Measurements from ENCODE around the gene DROSHA.
"Not testable (repeated sequence)": the region's sequence is repeated elsewhere in the genome, so short reads cannot be mapped to it uniquely, and the experiment has no call there.

Gene DROSHA

GRCh38 chr5:31378136-31378535, 153.8 kb downstream of the DROSHA start:
- DNase-seq, result no peak

- DNase-seq, result no peak
These were observed 154.5 kb downstream of the DROSHA start for GRCh38 chr5:31377274-31377946.

DNA sequence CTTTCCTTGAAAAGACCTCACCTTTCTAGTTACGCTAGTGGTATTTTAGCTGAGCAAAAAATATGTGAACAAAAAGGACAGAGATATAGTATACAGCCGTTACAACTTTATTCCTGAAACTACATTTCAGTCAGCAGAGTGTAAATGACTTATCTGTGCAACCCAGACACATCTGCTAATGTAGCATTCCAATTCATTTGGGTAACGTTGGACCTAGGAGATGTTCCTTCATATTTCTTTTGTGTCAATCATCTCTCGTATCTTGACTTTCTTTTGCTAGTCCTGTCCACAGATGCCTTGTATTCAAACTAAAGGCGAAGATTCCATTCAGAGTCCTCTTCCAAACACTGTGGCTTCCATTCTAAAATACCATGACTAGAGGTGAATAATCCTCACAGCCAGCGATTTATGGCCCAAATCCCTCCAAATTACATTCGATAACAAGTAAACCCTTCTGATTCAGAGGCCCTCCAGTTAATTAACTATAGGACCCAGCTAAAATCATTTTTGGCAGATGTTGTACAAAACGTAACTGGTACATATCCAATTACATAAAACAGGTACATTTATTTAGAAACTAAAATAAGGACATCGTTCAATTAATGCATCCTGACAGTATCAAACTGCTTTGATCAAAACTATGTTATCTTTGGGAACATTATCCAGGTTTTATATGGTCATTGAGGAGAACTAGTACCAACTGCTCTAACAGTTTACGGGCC, 155.7 kb downstream of the DROSHA start:
- DNase-seq, result no peak

DNA sequence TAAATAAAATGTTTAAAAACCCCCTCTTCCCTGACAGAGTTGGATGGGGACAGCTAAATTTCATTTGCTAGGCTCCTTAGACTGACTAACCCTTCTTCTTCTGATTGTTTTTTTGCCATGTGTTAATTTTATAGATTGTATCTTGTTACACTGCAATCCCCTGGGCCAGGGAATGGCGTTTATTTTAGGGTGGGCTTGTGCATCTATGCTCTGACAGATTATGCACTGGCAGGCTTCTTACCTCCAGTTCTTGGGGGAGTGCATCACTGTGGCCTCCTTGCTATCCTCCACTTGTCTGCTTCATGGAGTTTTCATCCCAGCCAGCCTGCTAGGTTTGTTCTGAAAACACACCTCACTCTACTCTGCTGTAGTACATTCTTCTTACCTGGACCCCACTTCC, 159.8 kb downstream of the DROSHA start:
- DNase-seq, result no peak

GRCh38 chr5:31366941-31367340, 165.0 kb downstream of the DROSHA start:
- DNase-seq, result no peak

DNA sequence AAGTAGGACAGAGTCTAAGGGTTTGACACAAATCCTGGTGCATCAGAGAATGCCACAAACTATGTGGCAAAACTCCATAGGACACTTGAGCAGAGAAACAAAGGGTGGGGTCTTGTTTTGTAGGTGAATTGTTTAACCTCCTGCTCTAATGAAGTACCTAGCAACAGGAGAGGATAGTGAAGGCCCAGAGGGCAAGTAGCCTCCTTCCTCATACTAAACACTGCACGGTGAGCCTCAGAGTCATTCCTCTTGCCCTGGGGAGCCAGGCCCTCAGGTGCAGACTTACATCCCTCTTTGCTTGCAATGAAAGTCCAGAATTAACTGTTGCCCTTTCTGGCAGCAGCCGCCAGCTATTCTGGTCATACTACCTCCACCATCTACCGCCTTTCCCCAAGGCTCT, 166.1 kb downstream of the DROSHA start:
- no peak for DNase-seq

DNA sequence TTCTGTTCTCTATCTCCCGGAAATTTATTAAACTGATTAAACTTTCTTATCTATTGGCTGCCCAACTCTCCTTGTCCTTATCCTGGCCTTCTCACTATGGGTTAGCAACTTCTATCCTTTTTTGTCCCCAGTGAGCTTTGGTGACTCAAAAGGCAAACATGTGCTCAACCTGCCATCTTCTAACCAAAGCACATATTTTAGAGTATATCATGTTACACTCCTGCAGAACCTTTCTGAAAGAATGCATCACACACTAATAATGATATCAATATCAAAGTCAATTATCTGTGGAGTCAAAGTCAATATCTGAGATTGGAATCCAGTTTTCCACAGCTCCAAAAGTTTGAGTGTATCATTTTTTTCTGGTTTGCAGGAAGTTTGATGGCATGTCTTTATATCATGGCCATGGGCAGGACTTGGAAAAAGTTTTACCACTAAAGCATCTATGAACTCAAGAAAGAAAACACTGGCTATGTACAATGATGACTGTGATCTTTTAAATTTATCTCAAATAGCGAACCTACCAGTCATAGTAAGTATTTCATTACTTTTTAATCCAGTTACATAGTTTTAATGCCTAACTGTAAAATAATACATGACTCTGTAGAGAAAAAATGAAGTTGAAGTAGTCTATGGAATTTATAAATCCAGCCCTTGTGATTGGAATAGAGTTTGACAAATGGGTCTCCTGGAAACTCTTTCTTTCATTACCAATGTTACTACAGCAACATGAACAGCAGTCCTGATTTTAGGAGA, 166.8 kb downstream of the DROSHA start:
- DNase-seq, result no peak

- no peak for DNase-seq
These were observed 168.8 kb downstream of the DROSHA start for GRCh38 chr5:31362931-31363568.

- DNase-seq, result no peak
These were observed 169.4 kb downstream of the DROSHA start for GRCh38 chr5:31362529-31362900.

DNA sequence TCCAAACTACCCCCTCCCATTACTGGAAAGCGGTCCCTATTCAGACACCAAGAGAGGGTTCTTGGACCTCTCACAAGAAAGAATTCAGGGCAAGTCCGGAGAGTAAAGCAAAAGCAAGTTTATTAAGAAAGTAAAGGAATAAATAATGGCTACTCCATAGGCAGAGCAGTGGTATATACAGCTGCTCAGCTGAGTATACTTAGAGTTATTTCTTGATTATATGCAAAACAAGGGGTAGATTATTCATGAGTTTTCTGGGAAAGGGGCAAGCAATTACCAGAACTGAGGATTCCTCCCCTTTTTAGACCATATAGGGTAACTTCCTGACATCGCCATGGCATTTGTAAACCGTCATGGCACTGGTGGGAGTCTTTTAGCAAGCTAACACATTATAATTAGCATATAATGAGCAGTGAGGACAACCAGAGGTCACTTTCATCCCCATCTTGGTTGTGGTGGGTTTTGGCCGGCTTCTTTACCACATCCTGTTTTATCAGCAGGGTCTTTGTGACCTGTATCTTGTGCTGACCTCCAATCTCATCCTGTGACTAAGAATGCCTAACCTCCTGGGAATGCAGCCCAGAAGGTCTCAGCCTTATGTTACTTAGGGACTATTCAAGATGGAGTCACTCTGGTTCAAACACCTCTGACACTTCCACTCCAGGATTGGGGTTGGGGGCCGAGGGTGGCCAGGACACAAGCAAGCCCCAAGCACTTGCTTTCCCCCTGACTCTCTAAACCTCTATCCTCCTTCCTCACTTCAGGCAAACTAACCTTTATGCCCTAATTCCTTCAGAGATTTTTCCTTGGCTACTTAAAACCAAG, 170.0 kb downstream of the DROSHA start:
- DNase-seq, result not testable (repeated sequence)

GRCh38 chr5:31361234-31361633, 170.7 kb downstream of the DROSHA start:
- no peak for DNase-seq

GRCh38 chr5:31359839-31360238, 172.1 kb downstream of the DROSHA start:
- DNase-seq, result no peak

DNA sequence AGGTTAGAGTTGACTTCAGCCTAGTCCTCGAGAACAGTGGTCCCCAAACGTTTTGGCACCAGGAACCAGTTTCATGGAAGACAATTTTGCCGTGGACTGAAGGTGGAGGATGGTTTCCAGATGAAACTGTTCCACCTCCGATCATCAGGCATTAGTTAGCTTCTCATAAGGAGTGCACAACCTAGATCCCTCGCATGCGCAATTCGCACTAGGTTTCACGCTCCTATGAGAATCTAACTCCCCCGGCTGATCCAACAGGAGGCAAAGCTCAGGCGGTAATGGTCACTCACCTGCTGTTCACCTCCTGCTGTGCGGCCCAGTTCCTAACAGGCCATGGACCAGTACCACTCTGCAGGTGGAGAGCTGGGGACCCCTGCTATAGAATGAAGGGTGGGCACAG, 174.9 kb downstream of the DROSHA start:
- no peak for DNase-seq

- DNase-seq, result no peak
These were observed 176.6 kb downstream of the DROSHA start for GRCh38 chr5:31355337-31355736.

Measured in inflammatory macrophage treated with lipopolysaccharide for 1 hour (primary cell).